Mesendoderm (in vitro differentiated cells): ENCODE results near the gene OR2H1.
"Not testable (repeated sequence)": the region's sequence is repeated elsewhere in the genome, so short reads cannot be mapped to it uniquely, and the experiment has no call there.

ENCODE experiments used
- DNase-seq: peaks from one replicate; pipeline ENCODE4 v3.0.0; 2013
- H2AK5ac ChIP-seq: 2 replicates; pipeline ENCODE4 v1.6.1; 2013; ENCODE audit warnings: low read length, inconsistent platforms
- H2BK120ac ChIP-seq: 2 replicates; pipeline ENCODE4 v1.6.1; 2013; ENCODE audit warnings: low read depth, mild to moderate bottlenecking, low read length, moderate library complexity, mixed read lengths
- H2BK15ac ChIP-seq: replicated peaks from 2 replicates; pipeline ENCODE4 v1.6.1; 2013; ENCODE audit warnings: low read depth, mild to moderate bottlenecking, moderate library complexity
- H2BK5ac ChIP-seq: 2 replicates; pipeline ENCODE4 v1.6.1; 2013; ENCODE audit warnings: low read length, inconsistent platforms
- H3K18ac ChIP-seq: 2 replicates; pipeline ENCODE4 v1.6.1; 2013; ENCODE audit warnings: mild to moderate bottlenecking, low read length, mixed read lengths
- H3K23ac ChIP-seq: one replicate; pipeline ENCODE4 v1.6.1; 2013; ENCODE audit warnings: low read length
- H3K27ac ChIP-seq: 2 replicates; pipeline ENCODE4 v1.5.1; 2013; ENCODE audit warnings: low read depth, mild to moderate bottlenecking, inconsistent platforms, low read length, moderate library complexity
- H3K27me3 ChIP-seq: 2 replicates; pipeline ENCODE4 v1.6.1; 2013; ENCODE audit warnings: low read length, control low read depth, mild to moderate bottlenecking, inconsistent platforms; ENCODE audit not compliant: insufficient read depth, poor library complexity
- H3K36me3 ChIP-seq: 2 replicates; pipeline ENCODE4 v1.6.1; 2013; ENCODE audit warnings: low read length, inconsistent platforms; ENCODE audit not compliant: control insufficient read depth, insufficient read depth
- H3K4ac ChIP-seq: one replicate; pipeline ENCODE4 v1.6.1; 2013; ENCODE audit warnings: low read depth, mild to moderate bottlenecking, low read length, moderate library complexity
- H3K4me1 ChIP-seq: 2 replicates; pipeline ENCODE4 v1.6.1; 2013; ENCODE audit warnings: low read depth, low read length, inconsistent platforms; ENCODE audit not compliant: control insufficient read depth
- H3K4me2 ChIP-seq: 2 replicates; pipeline ENCODE4 v1.6.1; 2013; ENCODE audit warnings: low read length
- H3K4me3 ChIP-seq: 2 replicates; pipeline ENCODE4 v1.5.1; 2013; ENCODE audit warnings: mild to moderate bottlenecking, low read length
- H3K56ac ChIP-seq: one replicate; pipeline ENCODE4 v1.6.1; 2013; ENCODE audit warnings: low read length
- H3K79me1 ChIP-seq: 2 replicates; pipeline ENCODE4 v1.6.1; 2013; ENCODE audit warnings: low read length, inconsistent platforms
- H3K79me2 ChIP-seq: 2 replicates; pipeline ENCODE4 v1.6.1; 2013; ENCODE audit warnings: mild to moderate bottlenecking, low read length; ENCODE audit not compliant: control insufficient read depth, insufficient read depth
- H3K9ac ChIP-seq: 2 replicates; pipeline ENCODE4 v1.6.1; 2013; ENCODE audit warnings: low read length, inconsistent platforms
- H4K5ac ChIP-seq: one replicate; pipeline ENCODE4 v1.6.1; 2013; ENCODE audit warnings: low read length
- H4K8ac ChIP-seq: one replicate; pipeline ENCODE4 v1.6.1; 2013; ENCODE audit warnings: low read depth, mild to moderate bottlenecking, control low read depth, low read length, moderate library complexity
- WGBS: extraction: QIAGEN DNeasy Blood & Tissue Kit; methylation state at CpG from one replicate; pipeline ENCODE4 v1.1.7; 2013; ENCODE audit warnings: low lambda C conversion rate, missing lambda C conversion rate; ENCODE audit not compliant: insufficient coverage; ENCODE audit errors: extremely low coverage; 5-methylcytosine and 5-hydroxymethylcytosine counted together

The OR2H1 gene

GRCh38 chr6:29426654-29427053, 30.3 kb upstream of the OR2H1 start:
- H2AK5ac ChIP-seq: no peak overlapping the region
- WGBS: no CpG with 5 or more reads among the region's 3 CpGs
- no peaks in the 10 kb centered on the region for H3K79me1 ChIP-seq
- peak; percentile 11 for DNase-seq
- H3K9ac ChIP-seq: no peak overlapping the region
- H2BK120ac ChIP-seq: no peak overlapping the region
- H3K36me3 ChIP-seq: no peaks in the 10 kb centered on the region
- no peaks in the 10 kb centered on the region for H3K27me3 ChIP-seq
- no peaks in the 10 kb centered on the region for H3K4me1 ChIP-seq
- H3K56ac ChIP-seq: no peak overlapping the region
- no peak overlapping the region for H2BK5ac ChIP-seq
- H3K79me2 ChIP-seq: no peaks in the 10 kb centered on the region
- H2BK15ac ChIP-seq: no peak overlapping the region
- H3K27ac ChIP-seq: no peak overlapping the region
- H3K4ac ChIP-seq: no peak overlapping the region
- no peak overlapping the region for H3K18ac ChIP-seq
- no peak overlapping the region for H4K8ac ChIP-seq
- H3K4me2 ChIP-seq: no peak overlapping the region
- H3K4me3 ChIP-seq: no peak overlapping the region
- H4K5ac ChIP-seq: no peak overlapping the region
- H3K23ac ChIP-seq: no peak overlapping the region

- not testable (repeated sequence) for H3K23ac ChIP-seq, H4K5ac ChIP-seq, H3K9ac ChIP-seq, H3K4ac ChIP-seq, H3K36me3 ChIP-seq, H4K8ac ChIP-seq, H2BK120ac ChIP-seq, H2AK5ac ChIP-seq, H2BK15ac ChIP-seq, H3K27me3 ChIP-seq, H3K79me2 ChIP-seq, H3K27ac ChIP-seq, H3K56ac ChIP-seq, H3K4me3 ChIP-seq, H3K4me1 ChIP-seq, H3K79me1 ChIP-seq, H3K4me2 ChIP-seq, H2BK5ac ChIP-seq, H3K18ac ChIP-seq
- DNase-seq: peak; percentile 6
- no CpG with 5 or more reads among the region's 18 CpGs for WGBS
These were observed 20.2 kb upstream of the OR2H1 start for GRCh38 chr6:29436730-29437129.

GRCh38 chr6:29439006-29439405, 17.9 kb upstream of the OR2H1 start, which contains the start of gene OR10C1:
Gene OR10C1 (plus strand): TSS chr6:29439306. CDS start chr6:29440016, 710 bp downstream.
- H4K5ac ChIP-seq: no peak within 1 kb of the TSS
- H3K9ac ChIP-seq: no peak within 1 kb of the TSS
- no peak within 1 kb of the TSS for H2BK5ac ChIP-seq
- H3K4me1 ChIP-seq: no peaks in the 10 kb centered on the region
- no peak within 1 kb of the TSS for H3K4me2 ChIP-seq
- no peak within 1 kb of the TSS for H3K23ac ChIP-seq
- no peak within 1 kb of the TSS for H2BK120ac ChIP-seq
- H3K4me3 ChIP-seq: no peak within 1 kb of the TSS
- H3K56ac ChIP-seq: no peak within 1 kb of the TSS
- H4K8ac ChIP-seq: no peak within 1 kb of the TSS
- no peaks in the 10 kb centered on the region for H3K79me1 ChIP-seq
- no peak for DNase-seq
- H3K18ac ChIP-seq: no peak within 1 kb of the TSS
- no peaks in the 10 kb centered on the region for H3K27me3 ChIP-seq
- H2BK15ac ChIP-seq: no peak within 1 kb of the TSS
- no peak within 1 kb of the TSS for H2AK5ac ChIP-seq
- H3K79me2 ChIP-seq: no peaks in the 10 kb centered on the region
- no peak within 1 kb of the TSS for H3K4ac ChIP-seq
- H3K27ac ChIP-seq: no peak within 1 kb of the TSS
- no peaks in the 10 kb centered on the region for H3K36me3 ChIP-seq

GRCh38 chr6:29442719-29443118, 14.2 kb upstream of the OR2H1 start:
- Histone ChIP-seq H3K4me1 (no peaks in the 10 kb centered on the region), H4K5ac (no peak overlapping the region), H3K23ac (no peak overlapping the region), H3K4me2 (no peak overlapping the region), H3K79me2 (no peaks in the 10 kb centered on the region), H3K27me3 (no peaks in the 10 kb centered on the region), H3K18ac (no peak overlapping the region), H3K36me3 (no peaks in the 10 kb centered on the region), H3K4ac (no peak overlapping the region), H3K9ac (no peak overlapping the region), H3K27ac (no peak overlapping the region), H2BK15ac (no peak overlapping the region), H3K56ac (no peak overlapping the region), H3K79me1 (no peaks in the 10 kb centered on the region), H2AK5ac (no peak overlapping the region), H4K8ac (no peak overlapping the region), H3K4me3 (no peak overlapping the region), H2BK120ac (no peak overlapping the region), H2BK5ac (no peak overlapping the region)
- DNase-seq: no peak
- WGBS: no CpG with 5 or more reads among the region's 1 CpG

GRCh38 chr6:29444031-29444430, 12.9 kb upstream of the OR2H1 start:
- H4K5ac ChIP-seq, H3K4me3 ChIP-seq, H3K18ac ChIP-seq, H3K4ac ChIP-seq, H3K79me2 ChIP-seq, H3K4me2 ChIP-seq, H3K9ac ChIP-seq, H2AK5ac ChIP-seq, H3K36me3 ChIP-seq, H2BK120ac ChIP-seq, H2BK15ac ChIP-seq, H3K79me1 ChIP-seq, H3K4me1 ChIP-seq, H3K23ac ChIP-seq, H3K27ac ChIP-seq, H3K27me3 ChIP-seq, H3K56ac ChIP-seq, DNase-seq, H2BK5ac ChIP-seq, H4K8ac ChIP-seq: not testable (repeated sequence)
- WGBS: no CpG with 5 or more reads among the region's 1 CpG

GRCh38 chr6:29447670-29448069, 9.3 kb upstream of the OR2H1 start:
- no peak overlapping the region for H3K27ac ChIP-seq
- no peak overlapping the region for H3K4me3 ChIP-seq
- no peaks in the 10 kb centered on the region for H3K79me2 ChIP-seq
- H3K56ac ChIP-seq: no peak overlapping the region
- no CpG with 5 or more reads among the region's 1 CpG for WGBS
- DNase-seq: peak; percentile 89
- H2AK5ac ChIP-seq: no peak overlapping the region
- no peak overlapping the region for H4K5ac ChIP-seq
- H3K9ac ChIP-seq: no peak overlapping the region
- no peak overlapping the region for H2BK120ac ChIP-seq
- no peak overlapping the region for H2BK5ac ChIP-seq
- no peak overlapping the region for H2BK15ac ChIP-seq
- no peaks in the 10 kb centered on the region for H3K36me3 ChIP-seq
- H3K4me2 ChIP-seq: no peak overlapping the region
- no peaks in the 10 kb centered on the region for H3K79me1 ChIP-seq
- H3K23ac ChIP-seq: no peak overlapping the region
- no peak overlapping the region for H3K4ac ChIP-seq
- no peaks in the 10 kb centered on the region for H3K27me3 ChIP-seq
- H4K8ac ChIP-seq: no peak overlapping the region
- H3K4me1 ChIP-seq: no peaks in the 10 kb centered on the region
- H3K18ac ChIP-seq: no peak overlapping the region
